ENCODE data around the gene PTCD2. TPM values are rescaled to one million over a fixed set of nuclear protein-coding genes. Genes with fewer than 3 reads are reported as not detected.
A peak's percentile ranks its signal among the peaks of the same experiment; 100 is the strongest.
"Not testable (repeated sequence)": the region's sequence is repeated elsewhere in the genome, so short reads cannot be mapped to it uniquely, and the experiment has no call there.

Gene PTCD2
- polyA plus RNA-seq, 4 donors = 10.6 to 12.4 (median 11.0) TPM

DNA sequence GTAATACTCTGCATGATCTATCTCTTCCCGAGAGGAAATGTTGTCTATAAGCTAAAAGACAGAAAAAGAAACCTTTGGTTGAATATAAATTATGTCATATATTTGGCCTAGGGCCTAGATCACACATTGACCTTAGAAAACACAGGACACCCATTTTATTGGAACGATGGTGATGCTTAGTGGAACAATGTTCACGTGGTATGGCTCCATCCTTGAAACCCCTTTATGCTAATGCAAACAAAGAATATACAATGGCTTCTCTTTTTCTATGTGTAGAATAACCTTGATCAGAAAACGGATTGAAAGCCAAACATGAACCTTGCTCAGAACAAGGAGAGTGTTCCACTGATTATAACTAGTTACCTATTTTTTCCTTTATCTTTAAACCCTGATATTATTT is 24.6 kb upstream of the PTCD2 start:
- no peak for DNase-seq (ENCODE audit: low read depth in 4 of 4, low spot score in 2 of 4)

DNA sequence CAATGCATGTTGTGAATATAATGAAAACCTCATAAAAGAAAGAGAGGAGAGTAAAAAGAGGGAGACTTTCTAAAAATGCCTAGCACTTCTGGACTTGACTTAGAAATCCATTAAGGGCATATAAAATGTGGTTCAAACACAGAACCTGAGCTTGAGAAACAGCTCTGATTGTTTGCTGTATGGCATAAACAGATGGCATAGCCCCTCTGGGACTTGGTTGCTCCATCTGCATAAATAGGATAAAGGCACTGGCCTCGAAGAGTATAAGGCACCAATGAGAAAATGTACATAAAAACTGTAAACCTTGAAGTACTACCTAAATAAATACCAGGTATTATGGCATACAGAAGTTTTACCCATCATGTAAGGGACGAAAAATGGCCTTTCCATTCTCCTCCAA is 23.9 kb upstream of the PTCD2 start:
- no peak for DNase-seq (ENCODE audit: low read depth in 4 of 4, low spot score in 2 of 4)

DNA sequence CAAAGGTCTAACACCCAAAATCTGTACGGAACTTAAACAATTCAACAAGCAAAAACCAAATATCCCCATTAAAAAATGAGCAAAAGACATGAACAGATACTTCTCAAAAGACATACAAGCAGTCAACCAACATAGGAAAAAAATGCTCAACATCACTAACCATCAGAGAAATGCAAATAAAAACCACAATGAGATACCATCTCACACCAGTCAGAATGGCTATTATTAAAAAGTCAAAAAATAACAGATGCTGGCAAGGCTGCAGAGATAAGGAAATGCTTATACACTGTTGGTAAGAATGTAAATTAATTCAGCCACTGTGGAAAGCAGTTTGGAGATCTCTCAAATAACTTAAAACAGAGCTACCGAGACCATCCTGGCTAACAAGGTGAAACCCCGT is 22.0 kb upstream of the PTCD2 start:
- DNase-seq (ENCODE audit: low read depth in 4 of 4, low spot score in 2 of 4) = not testable (repeated sequence)

DNA sequence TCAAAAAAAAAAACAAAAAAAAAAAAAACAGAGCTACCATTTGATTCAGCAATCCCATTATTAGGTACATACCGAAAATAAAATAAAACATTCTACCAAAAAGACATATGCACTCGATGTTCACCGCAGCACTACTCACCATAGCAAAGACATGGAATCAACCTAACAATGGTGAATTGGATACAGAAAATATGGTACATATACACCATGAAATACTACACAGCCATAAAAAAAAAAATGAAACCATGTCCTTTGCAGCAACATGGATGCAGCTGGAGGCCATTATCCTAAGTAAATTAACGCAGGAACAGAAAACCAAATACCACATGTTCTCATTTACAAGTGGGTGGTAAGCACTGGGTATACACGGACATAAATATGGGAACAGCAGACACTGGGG is 21.5 kb upstream of the PTCD2 start:
- DNase-seq (ENCODE audit: low read depth in 4 of 4, low spot score in 2 of 4) = no peak

DNA sequence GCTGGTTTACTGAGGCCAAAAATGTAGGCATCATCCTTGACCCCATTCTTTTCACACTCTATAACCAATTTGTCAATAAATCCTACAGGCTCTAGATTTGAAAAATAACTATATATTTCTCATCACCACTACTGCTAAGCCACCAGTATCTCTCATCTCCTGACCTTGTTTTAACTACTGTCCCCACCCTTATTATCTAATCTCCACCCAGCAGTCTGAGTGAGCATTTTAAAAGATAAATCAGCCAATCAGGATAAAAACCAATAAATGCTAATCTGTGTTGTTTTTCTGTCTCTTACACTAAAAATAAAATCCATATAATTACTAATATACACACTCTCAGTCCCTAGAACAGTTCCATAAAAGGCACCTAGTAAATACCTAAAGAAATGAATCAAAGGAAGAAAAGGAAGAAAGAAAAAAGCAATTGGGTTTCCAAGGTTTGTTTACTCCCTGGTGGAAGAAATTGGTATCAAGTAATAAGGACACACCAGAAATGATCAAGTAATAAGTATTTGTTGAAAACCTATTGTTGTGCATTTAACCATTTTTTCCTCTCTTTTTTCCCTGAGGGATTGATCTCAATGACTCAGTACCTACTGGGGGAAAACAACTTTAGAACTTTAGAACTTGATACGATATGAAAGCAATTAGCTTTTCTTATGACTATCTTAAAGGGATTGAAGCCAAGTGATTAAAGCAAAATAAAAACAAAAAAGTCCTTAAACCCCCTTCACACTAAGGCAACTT is 19.4 kb upstream of the PTCD2 start:
- no peak for DNase-seq (ENCODE audit: low read depth in 4 of 4, low spot score in 2 of 4)

DNA sequence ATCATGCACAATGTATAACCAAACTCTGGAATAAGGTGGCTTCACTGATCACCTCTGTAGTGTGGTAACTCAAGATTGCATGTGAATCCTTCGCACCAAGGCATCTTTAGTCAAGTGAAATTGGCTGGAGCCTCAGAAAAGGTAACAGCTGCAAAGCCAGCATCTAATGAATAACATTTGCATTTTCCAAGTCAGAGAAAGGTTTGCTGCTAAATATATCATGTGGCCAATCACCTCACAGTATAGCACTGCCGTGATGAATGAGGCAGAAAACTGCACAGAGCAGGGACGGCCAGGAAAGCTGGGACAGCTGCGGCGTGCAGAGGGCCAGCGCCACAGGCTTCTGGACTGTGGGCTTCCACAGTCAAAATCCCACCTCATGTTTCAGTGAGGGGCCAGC is 18.6 kb upstream of the PTCD2 start:
- no peak for DNase-seq (ENCODE audit: low read depth in 4 of 4, low spot score in 2 of 4)

DNA sequence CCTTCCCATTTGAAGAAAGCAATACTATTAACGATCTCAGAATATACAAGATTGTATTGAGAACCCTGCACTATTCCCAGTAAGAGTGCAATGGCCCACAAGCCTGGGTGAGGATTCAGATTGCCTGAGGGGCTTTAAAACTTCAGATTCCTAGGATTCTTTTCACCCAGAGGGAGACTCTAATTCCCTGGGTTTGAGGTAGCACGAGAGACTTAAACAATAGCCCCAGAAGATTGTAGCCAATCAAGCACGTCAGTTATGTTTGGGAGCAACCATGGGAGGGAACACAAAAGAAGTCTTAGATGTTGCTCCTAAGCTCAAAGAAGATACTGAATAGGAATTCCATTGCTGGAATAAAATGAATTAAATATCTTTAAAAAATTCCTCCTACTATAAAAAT is 18.0 kb upstream of the PTCD2 start:
- no peak for DNase-seq (ENCODE audit: low read depth in 4 of 4, low spot score in 2 of 4)

DNA sequence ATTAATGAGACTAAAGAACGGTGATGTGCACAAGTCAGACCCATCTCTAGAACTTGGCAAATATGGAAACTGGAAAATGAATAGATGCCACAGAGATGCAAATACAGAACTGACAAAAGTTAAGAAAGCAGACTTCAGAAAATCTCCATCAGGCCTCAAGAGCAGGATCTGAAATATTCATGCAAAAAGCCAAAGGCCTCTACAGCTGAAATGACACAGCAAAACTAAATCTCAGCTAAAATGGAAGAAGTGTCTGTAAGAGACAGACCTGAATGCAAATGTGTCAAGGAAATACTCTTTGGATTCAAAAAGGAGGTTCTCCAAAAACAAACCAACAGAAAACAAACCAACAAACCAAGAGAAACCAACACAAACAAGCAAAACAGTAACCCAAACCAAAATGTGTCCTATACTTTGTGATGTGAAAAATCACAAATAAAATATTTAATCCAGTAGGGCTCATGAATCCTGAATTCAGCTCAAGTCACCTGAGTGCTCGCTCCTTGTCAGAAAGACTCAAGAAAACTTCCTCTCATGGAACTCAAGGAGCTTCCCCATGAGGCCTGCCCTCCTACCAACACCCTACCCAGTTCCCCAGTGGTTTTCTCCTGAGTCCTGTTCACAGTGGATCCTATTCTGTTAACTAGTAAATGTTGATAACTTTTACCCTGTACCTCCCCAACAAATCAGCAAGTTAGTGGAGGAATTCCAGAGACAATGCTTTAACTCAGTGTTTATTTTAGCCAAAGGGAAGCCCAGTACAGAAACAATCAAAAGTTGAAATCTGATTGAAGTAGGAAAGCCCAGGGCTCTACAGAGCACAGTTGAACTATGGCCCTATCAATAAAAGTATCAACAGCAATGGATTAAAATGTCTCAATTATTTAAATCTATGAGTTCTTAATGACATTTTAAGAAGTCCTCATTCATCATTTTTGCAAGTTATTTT is 14.7 kb upstream of the PTCD2 start:
- DNase-seq (ENCODE audit: low read depth in 4 of 4, low spot score in 2 of 4) = no peak

DNA sequence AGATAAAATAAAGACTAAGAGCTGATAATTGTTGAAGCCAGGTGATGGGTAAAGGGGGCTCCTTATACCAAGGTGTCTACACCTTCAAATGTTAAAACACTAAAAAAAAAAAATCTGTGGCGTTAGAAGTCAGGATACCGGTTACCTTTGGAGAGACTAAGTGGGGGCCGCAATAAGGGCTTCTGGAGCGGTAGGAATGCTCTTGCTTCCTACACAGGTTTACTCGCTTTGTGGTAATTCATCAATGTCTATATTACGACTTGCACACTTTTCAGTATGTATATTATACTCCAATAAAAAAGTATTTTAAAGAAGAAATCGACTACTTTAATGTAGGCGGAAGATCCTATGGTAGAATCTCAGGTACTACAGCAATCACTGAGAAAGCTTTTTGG is 12.6 kb upstream of the PTCD2 start:
- peak in 2 of 4 donors; percentile 19 to 48 for DNase-seq (ENCODE audit: low read depth in 4 of 4, low spot score in 2 of 4)

DNA sequence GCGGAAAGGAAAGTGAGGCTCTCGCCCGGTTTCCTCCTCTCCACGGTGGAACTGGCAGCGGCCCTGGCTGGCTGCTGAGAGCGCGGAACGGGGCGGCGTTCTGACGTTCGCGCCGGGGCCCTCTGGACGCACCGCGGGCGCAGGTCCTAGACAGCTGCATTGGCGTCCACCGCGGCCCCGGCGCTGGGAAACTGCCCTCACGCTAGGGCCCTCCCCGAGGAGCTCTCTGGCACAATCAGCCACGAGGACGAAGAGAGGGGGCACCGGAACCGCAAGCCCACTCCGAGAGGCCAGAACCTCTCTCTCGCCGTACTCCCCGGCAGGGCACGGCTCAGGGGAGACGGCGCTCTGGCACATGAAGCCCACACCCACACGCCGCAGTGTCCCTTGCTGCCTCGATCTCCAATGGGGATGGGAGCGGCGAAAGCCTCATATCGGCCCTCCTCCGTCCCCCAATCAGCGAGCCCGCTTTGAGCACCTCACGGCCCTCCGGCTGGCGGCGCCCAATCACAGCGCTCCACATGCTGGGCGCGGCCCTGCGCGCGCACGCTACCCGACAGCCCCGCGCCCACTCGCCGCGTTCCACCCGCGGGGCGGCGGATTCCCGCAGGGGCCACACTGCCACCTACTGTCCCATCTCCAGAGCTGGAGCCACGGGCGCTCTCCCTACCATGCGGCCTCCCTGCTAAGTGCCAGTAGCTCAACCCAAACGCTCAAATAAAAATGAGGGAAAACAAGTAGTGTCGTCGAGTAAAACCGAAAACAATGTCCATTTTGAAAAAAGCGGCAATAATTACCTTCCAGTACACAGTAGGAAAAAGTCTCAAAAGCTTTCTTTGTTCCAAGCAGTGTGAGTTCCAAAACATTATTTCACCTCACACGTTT is 12.0 kb upstream of the PTCD2 start:
- DNase-seq (ENCODE audit: low read depth in 4 of 4, low spot score in 2 of 4) = peak; percentile 84 to 95 (median 92)

DNA sequence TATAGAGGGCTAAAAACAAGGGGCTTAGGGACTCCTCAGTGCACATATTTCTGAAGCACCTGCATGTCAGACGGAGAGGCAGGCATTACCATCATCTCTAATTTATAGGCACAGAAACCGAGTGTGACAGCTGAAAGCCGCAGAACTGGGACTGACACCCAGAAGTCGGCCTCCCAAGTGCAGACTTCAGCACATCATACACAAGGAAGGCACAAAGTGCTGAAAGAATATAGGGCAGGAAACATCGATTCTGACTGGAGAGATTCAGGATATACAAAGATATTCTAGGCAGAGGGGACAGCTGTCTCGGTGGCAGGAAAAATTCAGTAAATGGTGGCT is 11.4 kb upstream of the PTCD2 start:
- DNase-seq (ENCODE audit: low read depth in 4 of 4, low spot score in 2 of 4) = no peak

DNA sequence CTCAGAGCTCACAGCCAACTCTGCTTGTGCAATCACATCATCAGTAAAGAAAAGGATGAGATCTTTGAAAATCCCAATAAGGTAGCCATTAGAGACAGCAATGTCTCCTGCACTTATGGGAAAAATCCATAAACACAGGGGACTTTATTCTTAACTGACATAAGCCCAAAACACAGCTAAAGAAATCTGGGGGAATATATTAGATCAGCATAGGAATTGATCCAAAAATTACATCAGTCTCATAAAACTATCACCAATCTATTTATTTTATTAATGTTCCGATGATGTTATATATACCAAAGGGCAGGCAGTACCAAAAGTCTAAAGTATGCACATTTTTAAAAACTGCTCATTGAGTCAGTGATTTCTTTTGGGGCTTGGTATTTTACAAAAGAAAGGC is 7.0 kb upstream of the PTCD2 start:
- DNase-seq (ENCODE audit: low read depth in 4 of 4, low spot score in 2 of 4) = no peak

DNA sequence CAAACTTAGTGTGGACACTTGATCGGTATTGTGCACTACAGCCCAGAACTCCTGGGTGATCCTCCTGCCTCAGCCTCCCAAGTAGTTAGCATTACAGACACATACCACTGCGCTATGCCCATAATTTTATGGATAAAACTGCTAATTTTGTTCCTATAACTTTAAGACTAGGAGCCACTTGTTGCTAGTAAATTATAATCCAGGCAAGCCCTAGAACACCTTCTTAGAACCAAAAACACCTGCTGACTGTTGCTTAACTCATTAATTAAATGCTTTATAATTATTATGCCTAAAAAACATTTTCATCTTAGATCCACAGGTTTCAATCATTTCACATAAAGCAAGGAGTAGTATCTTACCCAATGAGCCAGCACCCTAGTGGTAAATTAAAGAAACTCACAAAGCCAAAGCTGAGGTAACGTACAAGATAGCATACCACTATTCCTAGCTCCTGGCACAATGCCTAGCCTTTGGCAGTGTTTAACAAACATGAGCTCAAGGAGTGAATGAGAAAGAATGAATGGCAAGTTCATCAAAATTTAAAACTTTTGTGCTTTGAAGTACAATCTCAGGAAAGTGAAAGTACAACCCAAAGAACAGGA is 5.5 kb upstream of the PTCD2 start:
- DNase-seq (ENCODE audit: low read depth in 4 of 4, low spot score in 2 of 4) = peak in 1 of 4 donors; percentile 4

DNA sequence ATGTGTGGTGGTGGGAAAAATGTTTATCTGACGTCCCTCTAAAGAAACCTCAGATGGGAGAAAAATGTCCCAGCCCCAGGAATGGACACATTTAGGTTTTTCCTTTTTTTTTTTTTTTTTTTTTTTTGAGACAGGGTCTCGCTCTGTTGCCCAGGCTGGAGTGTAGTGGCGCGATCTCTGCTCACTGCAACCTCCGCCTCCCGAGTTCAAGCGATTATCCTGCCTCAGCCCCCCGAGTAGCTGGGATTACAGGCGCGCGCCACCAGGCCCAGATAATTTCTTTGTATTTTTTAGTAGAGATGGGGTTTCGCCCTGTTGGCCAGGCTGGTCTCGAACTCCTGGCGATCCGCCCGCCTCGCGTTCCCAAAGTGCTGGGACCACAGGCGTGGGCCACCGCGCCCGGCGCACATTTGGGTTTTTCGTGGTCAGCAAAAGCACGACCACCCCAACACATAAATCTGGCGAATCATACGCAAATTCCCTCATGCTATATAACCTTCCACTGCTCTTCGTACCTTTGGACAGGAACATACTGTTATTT is 668 bp upstream of the PTCD2 start:
- not testable (repeated sequence) for DNase-seq (ENCODE audit: low read depth in 4 of 4, low spot score in 2 of 4)

DNA sequence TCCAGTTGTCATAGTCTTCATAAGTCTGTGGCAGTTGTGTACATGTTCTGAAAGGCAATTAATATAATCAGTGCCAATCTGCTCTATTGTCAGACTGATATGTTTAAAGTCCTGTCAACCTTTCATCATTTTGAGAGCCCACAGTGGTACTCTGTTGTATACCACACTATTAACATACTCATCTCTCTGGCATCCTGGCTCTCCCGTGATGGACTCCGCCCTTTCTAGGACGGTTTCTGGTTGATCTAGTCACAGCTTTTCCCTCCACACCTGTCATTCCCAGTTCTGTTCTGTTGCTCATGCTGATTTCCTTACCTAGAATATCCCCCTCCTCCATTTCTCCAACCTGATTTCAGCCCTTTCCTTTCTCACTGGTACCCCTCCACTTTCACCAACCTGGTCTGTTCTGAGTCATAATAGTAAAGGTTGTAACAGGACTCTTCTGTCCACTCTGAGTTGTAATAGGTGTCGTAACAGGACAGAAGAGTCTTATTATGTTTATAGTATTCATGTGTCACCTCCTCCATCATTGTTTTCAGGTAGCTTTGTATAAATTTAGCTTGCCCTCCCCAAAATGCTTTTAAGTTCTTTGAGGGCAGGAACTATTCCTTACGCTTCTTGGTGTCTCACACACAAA is 4.1 kb downstream of the PTCD2 start:
- no peak for DNase-seq (ENCODE audit: low read depth in 4 of 4, low spot score in 2 of 4)

DNA sequence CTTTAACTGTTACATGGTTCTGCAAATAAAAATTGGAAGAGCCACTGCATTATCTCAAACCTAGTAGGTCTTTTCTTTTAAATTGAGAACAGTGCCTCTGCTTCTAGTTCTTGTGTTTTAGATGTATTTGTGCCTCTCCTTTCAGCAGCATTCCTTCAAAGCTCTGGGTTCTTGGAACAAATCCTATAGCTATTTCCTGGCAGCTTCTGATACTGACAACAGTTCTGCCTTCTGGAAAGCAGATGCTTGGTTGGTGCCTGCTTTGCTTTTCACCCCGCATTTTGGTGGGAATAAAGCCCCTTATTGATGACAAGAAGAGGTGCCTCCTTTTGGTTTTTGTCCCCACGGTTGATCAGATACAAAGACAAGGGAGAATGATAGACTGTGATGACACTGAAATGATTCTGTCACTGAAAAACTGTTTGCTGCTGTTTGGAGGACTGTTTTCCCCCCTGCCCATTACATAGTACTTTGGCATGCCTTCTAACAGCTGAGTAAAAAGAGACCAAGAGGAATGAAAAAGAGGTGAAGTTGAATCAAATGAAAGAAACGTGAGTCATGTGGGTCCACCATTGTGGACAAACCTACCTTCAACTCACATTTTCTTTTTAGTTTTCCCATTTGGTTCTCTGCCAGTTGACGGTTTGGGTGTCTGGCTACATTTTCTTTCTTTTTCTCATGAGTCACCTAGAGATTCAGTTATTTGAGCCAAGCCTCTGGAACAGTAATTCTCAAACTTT is 5.6 kb downstream of the PTCD2 start:
- no peak for DNase-seq (ENCODE audit: low read depth in 4 of 4, low spot score in 2 of 4)

DNA sequence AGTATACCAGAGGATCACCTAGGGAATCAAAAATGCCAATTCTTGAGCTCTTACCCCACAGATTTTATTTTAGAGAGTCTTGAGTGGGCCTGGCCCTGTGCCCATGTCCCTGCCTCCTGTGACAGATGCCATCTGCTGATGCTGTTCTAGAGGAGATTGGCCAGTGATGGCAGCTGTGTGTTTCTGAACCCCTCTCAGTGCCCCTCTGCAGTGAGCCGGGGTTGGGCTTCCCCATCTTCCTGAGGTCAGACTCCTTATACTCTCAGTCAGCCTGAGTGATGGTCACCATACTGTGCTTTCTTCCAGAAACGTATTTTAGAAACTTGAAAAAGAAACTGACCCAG is 6.1 kb downstream of the PTCD2 start:
- DNase-seq (ENCODE audit: low read depth in 4 of 4, low spot score in 2 of 4) = no peak

DNA sequence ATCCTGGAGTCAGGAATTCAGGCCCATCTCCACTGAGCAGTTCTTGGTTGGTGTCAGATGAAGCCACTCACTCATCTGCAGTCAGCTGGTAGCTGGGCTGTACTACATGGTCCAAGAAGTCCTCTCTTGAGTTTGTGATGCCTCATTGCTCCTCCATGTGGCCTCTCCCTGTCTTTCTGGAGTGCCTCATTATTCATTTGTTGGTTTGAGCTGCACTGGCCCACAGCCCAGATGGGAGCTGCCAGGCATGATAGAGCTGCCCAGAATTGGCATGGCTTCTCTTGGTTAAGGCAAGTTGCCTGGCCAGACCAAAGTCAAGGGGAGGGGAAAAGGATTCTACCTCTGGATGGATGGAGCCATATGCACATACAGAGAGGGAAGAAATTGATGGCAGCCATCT is 8.0 kb downstream of the PTCD2 start:
- DNase-seq (ENCODE audit: low read depth in 4 of 4, low spot score in 2 of 4) = no peak

DNA sequence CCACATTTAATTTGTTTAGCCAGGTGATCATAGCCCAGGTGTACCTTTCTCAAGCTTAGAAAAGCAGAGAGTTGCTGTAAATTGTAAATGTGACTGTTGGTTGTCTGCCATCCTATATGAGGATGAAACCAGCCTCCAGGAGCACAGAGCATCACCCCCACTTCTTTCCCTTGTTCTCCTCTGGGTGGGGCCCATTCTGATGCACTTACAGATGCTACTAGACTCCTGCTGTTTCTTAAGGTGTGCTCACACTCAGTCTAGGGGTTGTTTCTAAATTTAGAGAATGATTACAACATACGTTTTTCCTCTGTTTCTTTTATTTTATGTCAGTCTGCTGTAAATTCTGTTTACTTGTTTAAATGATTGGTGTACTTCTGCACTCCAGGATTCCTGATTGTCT is 10.5 kb downstream of the PTCD2 start:
- DNase-seq (ENCODE audit: low read depth in 4 of 4, low spot score in 2 of 4) = no peak
